Activated CD4-positive, CD25-positive, alpha-beta regulatory T cell treated with anti-CD3 and anti-CD28 coated beads, Interleukin-2, amount 50 U/mL, for 24 hours (primary cell): Measurements from ENCODE around the gene APLF.
"Not testable (repeated sequence)": the region's sequence is repeated elsewhere in the genome, so short reads cannot be mapped to it uniquely, and the experiment has no call there.

Experiments used
- ATAC-seq, 2 donors: fragments of 150-1000 bp; cut with Tn5 transposase; one replicate each; pipeline ENCODE4 v1.10.0; 2021; ENCODE audit warnings: mild to moderate bottlenecking in 1 of 2, moderate library complexity in 1 of 2

APLF gene

GRCh38 chr2:68441994-68442322 is 25.4 kb upstream of the APLF start:
- ATAC-seq = no peak

GRCh38 chr2:68446425-68446824 is 21.0 kb upstream of the APLF start:
- not testable (repeated sequence) for ATAC-seq

- no peak for ATAC-seq
Measured at GRCh38 chr2:68447118-68447517, 20.3 kb upstream of the APLF start.

- no peak for ATAC-seq
Measured at GRCh38 chr2:68448671-68449653, 18.4 kb upstream of the APLF start.

- no peak for ATAC-seq
Measured at GRCh38 chr2:68452158-68452900, 15.1 kb upstream of the APLF start.

GRCh38 chr2:68453761-68454360 is 13.5 kb upstream of the APLF start:
- no peak for ATAC-seq

GRCh38 chr2:68454719-68455118 is 12.7 kb upstream of the APLF start:
- ATAC-seq = no peak

GRCh38 chr2:68456198-68456597 is 11.2 kb upstream of the APLF start:
- ATAC-seq = no peak

- ATAC-seq = no peak
Measured at GRCh38 chr2:68458981-68459380, 8.4 kb upstream of the APLF start.

- no peak for ATAC-seq
Measured at GRCh38 chr2:68463287-68463877, 4.0 kb upstream of the APLF start.

GRCh38 chr2:68464651-68465050 is 2.7 kb upstream of the APLF start:
- ATAC-seq = no peak

- ATAC-seq = peak; percentile 36 to 48
Measured at GRCh38 chr2:68465081-68465916, 2.1 kb upstream of the APLF start.

GRCh38 chr2:68466361-68466777 is 1.0 kb upstream of the APLF start:
- peak; percentile 13 to 17 for ATAC-seq

GRCh38 chr2:68466778-68467076 is 658 bp upstream of the APLF start:
- no peak for ATAC-seq

- no peak for ATAC-seq
Measured at GRCh38 chr2:68468801-68469200, 1.4 kb downstream of the APLF start.

- ATAC-seq = no peak
Measured at GRCh38 chr2:68469935-68470334, 2.5 kb downstream of the APLF start.

GRCh38 chr2:68471385-68471784 is 4.0 kb downstream of the APLF start:
- ATAC-seq = no peak

- peak in 1 of 2 donors; percentile 10 for ATAC-seq
Measured at GRCh38 chr2:68472796-68473414, 5.5 kb downstream of the APLF start.

GRCh38 chr2:68475110-68475509 is 7.7 kb downstream of the APLF start:
- ATAC-seq = no peak

GRCh38 chr2:68475576-68475975 is 8.2 kb downstream of the APLF start:
- no peak for ATAC-seq

- ATAC-seq = no peak
Measured at GRCh38 chr2:68476454-68476853, 9.1 kb downstream of the APLF start.

GRCh38 chr2:68478688-68479087 is 11.3 kb downstream of the APLF start:
- no peak for ATAC-seq
